Gastrocnemius medialis (tissue), 4 donors: ENCODE data around the gene AMER2. TPM values are rescaled to one million over a fixed set of nuclear protein-coding genes. Genes with fewer than 3 reads are reported as not detected.

Experiments
- ATAC-seq, 2 donors: fragments of 150-250 bp; one replicate each; pipeline ENCODE4 v1.9.1; 2016
- DNase-seq, 2 donors: peaks; one replicate each; pipeline ENCODE4 v3.0.0-alpha.2; 2019
- H3K27ac ChIP-seq, 4 donors: fragments of 200-600 bp; sonication (generic); 1 replicate in 1 of 4; 2 replicates in 3 of 4; pipeline ENCODE4 v1.5.1; 2016 to 2018; ENCODE audit warnings: mild to moderate bottlenecking in 2 of 4, moderate library complexity in 1 of 4
- H3K27me3 ChIP-seq, 3 donors: fragments of 200-600 bp; sonication (generic) in 2 of 3; 1 replicate in 1 of 3; 2 replicates in 2 of 3; pipeline versions ENCODE4 v1.5.1 to v1.6.0; 2016 to 2019; ENCODE audit warnings: mild to moderate bottlenecking in 1 of 3, moderate library complexity in 1 of 3
- H3K36me3 ChIP-seq, 2 donors: fragments of 200-600 bp; sonication (generic) in 1 of 2; one replicate each; pipeline ENCODE4 v1.5.1; 2017 to 2018
- H3K4me1 ChIP-seq, 2 donors: fragments of 200-600 bp; sonication (generic) in 1 of 2; one replicate each; pipeline ENCODE4 v1.5.1; 2016 to 2017; ENCODE audit warnings: mild to moderate bottlenecking in 2 of 2
- H3K4me3 ChIP-seq, 4 donors: fragments of 200-600 bp; sonication (generic) in 3 of 4; 1 replicate in 1 of 4; 2 replicates in 3 of 4; pipeline ENCODE4 v1.5.1; 2016 to 2019; ENCODE audit warnings: mild to moderate bottlenecking in 2 of 4
- H3K9me3 ChIP-seq, 3 donors: fragments of 200-600 bp; sonication (generic) in 2 of 3; 1 replicate in 1 of 3; 2 replicates in 2 of 3; pipeline ENCODE4 v1.5.1; 2016 to 2019
- POLR2A ChIP-seq, 2 donors: fragments of 450-650 bp; IDR thresholded peaks; one replicate each; pipeline ENCODE4 v1.6.1; 2017; ENCODE audit warnings: antibody characterized with exemption in 2 of 2, mild to moderate bottlenecking in 2 of 2, moderate library complexity in 2 of 2
- in situ Hi-C, 4 donors: fragments of 200-750 bp; cut with MboI; loops; one replicate each; pipeline versions ENCODE4 v1.15.0 to v1.8.0; 2017; ENCODE audit warnings: low sequenced_read_pairs in 4 of 4
- intact Hi-C: fragments of 100-400 bp; cut with DNase I; formaldehyde crosslinking; loops from one replicate; pipeline ENCODE4 v1.15.1; 2023; ENCODE audit warnings: low total_unique reads
- total RNA-seq, 4 donors: library from RNA; depleted of rRNA; stranded (reverse); fragments of >200 nt; gene quantifications; one replicate each; pipeline versions ENCODE4 v1.1.0 to v1.2.3, GENCODE V29; 2016
- TF ChIP-seq, protein P1 (sequence below), 5 experiments: fragments of 450-650 bp in 3 of 5; fragments of 200-600 bp in 2 of 5; sonication (generic) in 2 of 5; IDR thresholded peaks in 4 of 5; conservative IDR thresholded peaks in 1 of 5; 1 replicate in 4 of 5; 2 replicates in 1 of 5; pipeline ENCODE4 v1.5.1; 2016 to 2019; ENCODE audit warnings: antibody characterized with exemption in 5 of 5, mild to moderate bottlenecking in 3 of 5, moderate library complexity in 3 of 5

Gene AMER2
- total RNA-seq, 4 donors from 2014 or later = 0.10 to 0.87 (median 0.27) TPM; not detected in 1

DNA sequence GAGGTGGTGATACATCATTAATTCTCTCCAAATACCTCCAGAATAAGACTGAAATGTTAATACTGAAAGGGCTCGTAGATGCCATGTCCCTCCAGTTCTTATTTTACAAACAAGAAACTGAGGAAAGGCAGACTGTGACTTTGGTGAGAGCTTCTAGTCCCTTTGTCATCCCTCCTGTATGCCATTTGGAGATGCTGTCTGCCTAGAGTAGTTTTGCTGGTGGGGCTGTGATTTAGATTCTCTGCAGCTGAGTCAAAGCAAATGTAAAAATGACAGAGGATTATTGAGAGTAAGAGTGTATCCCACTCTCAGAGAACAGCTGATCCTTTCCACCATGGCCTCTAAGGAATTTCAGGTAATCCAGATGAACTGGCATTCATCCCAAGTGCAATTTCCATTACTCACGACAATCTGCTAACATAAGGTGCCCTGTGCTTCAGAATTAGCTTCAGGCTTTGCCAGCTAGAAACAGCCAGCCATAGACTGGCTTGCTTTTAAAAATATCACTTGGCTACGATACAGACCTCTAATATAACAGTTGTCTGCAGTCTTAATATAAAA lies 59.3 kb downstream of the AMER2 start:
- peaks cover 0 to 8% of the 10 kb centered on the region in 2 donors for H3K4me1 ChIP-seq
- in situ Hi-C loops = no loop called here
- DNase-seq = no peak
- TF ChIP-seq, protein P1, sequence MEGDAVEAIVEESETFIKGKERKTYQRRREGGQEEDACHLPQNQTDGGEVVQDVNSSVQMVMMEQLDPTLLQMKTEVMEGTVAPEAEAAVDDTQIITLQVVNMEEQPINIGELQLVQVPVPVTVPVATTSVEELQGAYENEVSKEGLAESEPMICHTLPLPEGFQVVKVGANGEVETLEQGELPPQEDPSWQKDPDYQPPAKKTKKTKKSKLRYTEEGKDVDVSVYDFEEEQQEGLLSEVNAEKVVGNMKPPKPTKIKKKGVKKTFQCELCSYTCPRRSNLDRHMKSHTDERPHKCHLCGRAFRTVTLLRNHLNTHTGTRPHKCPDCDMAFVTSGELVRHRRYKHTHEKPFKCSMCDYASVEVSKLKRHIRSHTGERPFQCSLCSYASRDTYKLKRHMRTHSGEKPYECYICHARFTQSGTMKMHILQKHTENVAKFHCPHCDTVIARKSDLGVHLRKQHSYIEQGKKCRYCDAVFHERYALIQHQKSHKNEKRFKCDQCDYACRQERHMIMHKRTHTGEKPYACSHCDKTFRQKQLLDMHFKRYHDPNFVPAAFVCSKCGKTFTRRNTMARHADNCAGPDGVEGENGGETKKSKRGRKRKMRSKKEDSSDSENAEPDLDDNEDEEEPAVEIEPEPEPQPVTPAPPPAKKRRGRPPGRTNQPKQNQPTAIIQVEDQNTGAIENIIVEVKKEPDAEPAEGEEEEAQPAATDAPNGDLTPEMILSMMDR (IDR thresholded peaks at IDR 0.05 in 4 of 5, conservative IDR thresholded peaks at IDR 0.05 in 1 of 5) = no peak
- TF ChIP-seq POLR2A (IDR thresholded peaks at IDR 0.05) = no peak
- no peaks in the 10 kb centered on the region for H3K9me3 ChIP-seq
- no peaks in the 10 kb centered on the region for H3K27me3 ChIP-seq
- no peak overlapping the region for H3K4me3 ChIP-seq
- H3K36me3 ChIP-seq = no peaks in the 10 kb centered on the region
- no peak overlapping the region for H3K27ac ChIP-seq
- ATAC-seq = no peak
- intact Hi-C loops = loop anchor here (5.0 kb wide), 1 partner anchor 115 kb away; no protein-coding TSS in a partner anchor

Other genes with a start within 250 kb of the AMER2 start
- gene PABPC3, start 76.2 kb downstream of the AMER2 start, total RNA-seq = not detected
- gene MTMR6, start 115.2 kb upstream of the AMER2 start, total RNA-seq = 10 to 100 TPM; 17.5 to 25.1 (median 21.7) TPM
- gene NUP58, start 129.3 kb upstream of the AMER2 start, total RNA-seq = 10 to 100 TPM; 39.9 to 65.6 (median 56.9) TPM
- not detected for gene ATP8A2, start 199.7 kb upstream of the AMER2 start, total RNA-seq